Transverse colon (tissue), 3 donors: ENCODE measurements around the gene POR.

Experiments
- POLR2A ChIP-seq: fragments of 450-650 bp; IDR thresholded peaks from one replicate; pipeline ENCODE4 v1.6.1; 2016; ENCODE audit warnings: antibody characterized with exemption, mild to moderate bottlenecking, moderate library complexity
- TF ChIP-seq, protein P1 (sequence below), 5 experiments: fragments of 200-600 bp in 3 of 5; fragments of 450-650 bp in 2 of 5; sonication (generic) in 3 of 5; IDR thresholded peaks; 1 replicate in 2 of 5; 2 replicates in 3 of 5; pipeline ENCODE4 v1.5.1; 2016 to 2017; ENCODE audit warnings: antibody characterized with exemption in 5 of 5, inconsistent platforms in 3 of 5, mild to moderate bottlenecking in 2 of 5, moderate library complexity in 1 of 5

DNA sequence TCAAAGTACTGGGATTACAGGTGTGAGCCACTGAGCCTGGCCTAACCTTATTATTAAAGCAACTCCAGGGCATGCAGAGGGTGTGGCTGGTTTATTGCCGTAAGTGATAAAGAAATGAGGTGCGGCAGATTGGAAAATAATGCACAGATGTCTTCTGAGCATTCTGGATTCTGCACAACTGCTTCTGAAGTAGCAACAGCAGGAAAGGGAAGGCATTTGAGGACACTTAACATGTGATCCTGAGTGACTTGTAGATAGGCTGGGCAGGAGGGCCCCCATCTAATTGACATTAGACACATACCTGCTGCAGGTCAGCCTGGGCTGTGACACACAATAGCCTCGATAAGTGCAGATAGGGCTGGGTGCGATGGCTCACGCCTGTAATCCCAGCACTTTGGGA is 30.5 kb upstream of the POR start:
- TF ChIP-seq, protein P1, sequence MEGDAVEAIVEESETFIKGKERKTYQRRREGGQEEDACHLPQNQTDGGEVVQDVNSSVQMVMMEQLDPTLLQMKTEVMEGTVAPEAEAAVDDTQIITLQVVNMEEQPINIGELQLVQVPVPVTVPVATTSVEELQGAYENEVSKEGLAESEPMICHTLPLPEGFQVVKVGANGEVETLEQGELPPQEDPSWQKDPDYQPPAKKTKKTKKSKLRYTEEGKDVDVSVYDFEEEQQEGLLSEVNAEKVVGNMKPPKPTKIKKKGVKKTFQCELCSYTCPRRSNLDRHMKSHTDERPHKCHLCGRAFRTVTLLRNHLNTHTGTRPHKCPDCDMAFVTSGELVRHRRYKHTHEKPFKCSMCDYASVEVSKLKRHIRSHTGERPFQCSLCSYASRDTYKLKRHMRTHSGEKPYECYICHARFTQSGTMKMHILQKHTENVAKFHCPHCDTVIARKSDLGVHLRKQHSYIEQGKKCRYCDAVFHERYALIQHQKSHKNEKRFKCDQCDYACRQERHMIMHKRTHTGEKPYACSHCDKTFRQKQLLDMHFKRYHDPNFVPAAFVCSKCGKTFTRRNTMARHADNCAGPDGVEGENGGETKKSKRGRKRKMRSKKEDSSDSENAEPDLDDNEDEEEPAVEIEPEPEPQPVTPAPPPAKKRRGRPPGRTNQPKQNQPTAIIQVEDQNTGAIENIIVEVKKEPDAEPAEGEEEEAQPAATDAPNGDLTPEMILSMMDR (IDR thresholded peaks at IDR 0.05), result no peak
- TF ChIP-seq POLR2A, result no peak
